OCI-LY7 (cell line): Measurements from ENCODE around the gene CRYBB3. TPM values are rescaled to one million over a fixed set of nuclear protein-coding genes. Genes with fewer than 3 reads are reported as not detected.

ENCODE experiments used
- BruUV-seq: library from RNA; stranded (reverse); fragments of 400-500 nt; replicated peaks from 2 replicates; lab custom pipeline; 2021; lab: Mats Ljungman, UMichigan
- CTCF ChIA-PET: fragments of 300-600 bp; sonication (Branson Sonifier 250); formaldehyde crosslinking; loops from one replicate; lab custom pipeline; 2022; ENCODE audit warnings: antibody characterized with exemption; ENCODE audit not compliant: unreplicated experiment; lab: Charles Lee
- POLR2A ChIA-PET: fragments of 300-600 bp; sonication (Branson Sonifier 250); formaldehyde crosslinking; loops from one replicate; lab custom pipeline; 2022; ENCODE audit warnings: antibody characterized with exemption; lab: Charles Lee
- DNase-seq: peaks from one replicate; pipeline ENCODE4 v3.0.0-alpha.2; 2015; ENCODE audit warnings: low spot score
- H2AFZ ChIP-seq: fragments of 200-600 bp; sonication (generic), shearing (Covaris generic); 2 replicates; pipeline ENCODE4 v1.6.1; 2014; ENCODE audit warnings: mild to moderate bottlenecking, antibody characterized with exemption, low read length, moderate library complexity
- H3K27ac ChIP-seq: fragments of 200-600 bp; sonication (generic); 2 replicates; pipeline ENCODE4 v1.5.1; 2014; ENCODE audit warnings: mixed run types, low read depth, mild to moderate bottlenecking, moderate library complexity, low read length, inconsistent platforms; ENCODE audit not compliant: poor library complexity, severe bottlenecking
- H3K36me3 ChIP-seq: fragments of 200-600 bp; sonication (generic); 2 replicates; pipeline ENCODE4 v1.6.1; 2014; ENCODE audit warnings: mild to moderate bottlenecking, antibody characterized with exemption, low read length, moderate library complexity, mixed read lengths; ENCODE audit not compliant: insufficient read depth
- H3K4me1 ChIP-seq: fragments of 200-600 bp; sonication (generic); 2 replicates; pipeline ENCODE4 v1.5.1; 2014; ENCODE audit warnings: mild to moderate bottlenecking, low read length; ENCODE audit not compliant: insufficient read depth, poor library complexity, severe bottlenecking
- H3K4me2 ChIP-seq: fragments of 200-600 bp; sonication (generic); 2 replicates; pipeline ENCODE4 v1.6.1; 2014; ENCODE audit warnings: mild to moderate bottlenecking, low read length
- H3K4me3 ChIP-seq: fragments of 200-600 bp; sonication (generic); 2 replicates; pipeline ENCODE4 v1.5.1; 2014; ENCODE audit warnings: mild to moderate bottlenecking, low read depth, low read length; ENCODE audit not compliant: poor library complexity, severe bottlenecking
- H3K79me2 ChIP-seq: fragments of 200-600 bp; sonication (generic); 2 replicates; pipeline ENCODE4 v1.6.1; 2016; ENCODE audit warnings: low read depth, mild to moderate bottlenecking, low read length, moderate library complexity, mixed read lengths; ENCODE audit not compliant: insufficient read depth
- H3K9me2 ChIP-seq: fragments of 200-600 bp; sonication (generic); 2 replicates; pipeline ENCODE4 v1.6.1; 2016; ENCODE audit warnings: mild to moderate bottlenecking, low read length, mixed read lengths; ENCODE audit not compliant: insufficient read depth
- H3K9me3 ChIP-seq: fragments of 200-600 bp; sonication (generic); 2 replicates; pipeline ENCODE4 v1.6.1; 2014; ENCODE audit warnings: mild to moderate bottlenecking, mixed run types, low read length, mixed read lengths
- H4K20me1 ChIP-seq: fragments of 200-600 bp; sonication (generic); 2 replicates; pipeline ENCODE4 v1.6.1; 2014; ENCODE audit warnings: mild to moderate bottlenecking, antibody characterized with exemption, low read length, moderate library complexity, mixed read lengths; ENCODE audit not compliant: insufficient read depth
- EZH2phosphoT487 ChIP-seq: fragments of 200-600 bp; sonication (generic); IDR thresholded peaks from 2 replicates; pipeline ENCODE4 v1.6.1; 2018; ENCODE audit warnings: low read depth, borderline replicate concordance, mild to moderate bottlenecking, mixed run types, antibody characterized with exemption, low read length, moderate library complexity, mixed read lengths
- intact Hi-C: fragments of 100-400 bp; cut with micrococcal nuclease; formaldehyde crosslinking; loops from one replicate; pipeline ENCODE4 v1.10.0; 2022; ENCODE audit not compliant: unreplicated experiment
- total RNA-seq, 2 experiments: library from RNA; depleted of rRNA in 1 of 2; stranded (reverse); fragments of >200 nt in 1 of 2; shearing (Covaris generic) in 1 of 2; gene quantifications; 2 replicates each; pipeline ENCODE4 v1.2.3, GENCODE V29; 2014 to 2022
- TF ChIP-seq, protein P1 (sequence below): fragments of 200-600 bp; sonication (generic); conservative IDR thresholded peaks from 2 replicates; pipeline ENCODE4 v1.5.1; 2014; ENCODE audit warnings: mild to moderate bottlenecking, antibody characterized with exemption, low read length, moderate library complexity, mixed read lengths

CRYBB3 gene
- total RNA-seq, 2 experiments from 2014 or later: not detected

- Histone ChIP-seq H3K27ac (no peak overlapping the region), H2AFZ (no peak overlapping the region), H3K4me2 (no peak overlapping the region), H3K4me3 (no peak overlapping the region), H3K9me2 (no peaks in the 10 kb centered on the region), H4K20me1 (no peaks in the 10 kb centered on the region), H3K4me1 (no peaks in the 10 kb centered on the region), H3K9me3 (no peaks in the 10 kb centered on the region), H3K79me2 (no peaks in the 10 kb centered on the region), H3K36me3 (no peaks in the 10 kb centered on the region)
- no peak for DNase-seq
- no peak for TF ChIP-seq EZH2phosphoT487
- TF ChIP-seq, protein P1, sequence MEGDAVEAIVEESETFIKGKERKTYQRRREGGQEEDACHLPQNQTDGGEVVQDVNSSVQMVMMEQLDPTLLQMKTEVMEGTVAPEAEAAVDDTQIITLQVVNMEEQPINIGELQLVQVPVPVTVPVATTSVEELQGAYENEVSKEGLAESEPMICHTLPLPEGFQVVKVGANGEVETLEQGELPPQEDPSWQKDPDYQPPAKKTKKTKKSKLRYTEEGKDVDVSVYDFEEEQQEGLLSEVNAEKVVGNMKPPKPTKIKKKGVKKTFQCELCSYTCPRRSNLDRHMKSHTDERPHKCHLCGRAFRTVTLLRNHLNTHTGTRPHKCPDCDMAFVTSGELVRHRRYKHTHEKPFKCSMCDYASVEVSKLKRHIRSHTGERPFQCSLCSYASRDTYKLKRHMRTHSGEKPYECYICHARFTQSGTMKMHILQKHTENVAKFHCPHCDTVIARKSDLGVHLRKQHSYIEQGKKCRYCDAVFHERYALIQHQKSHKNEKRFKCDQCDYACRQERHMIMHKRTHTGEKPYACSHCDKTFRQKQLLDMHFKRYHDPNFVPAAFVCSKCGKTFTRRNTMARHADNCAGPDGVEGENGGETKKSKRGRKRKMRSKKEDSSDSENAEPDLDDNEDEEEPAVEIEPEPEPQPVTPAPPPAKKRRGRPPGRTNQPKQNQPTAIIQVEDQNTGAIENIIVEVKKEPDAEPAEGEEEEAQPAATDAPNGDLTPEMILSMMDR: no peak
- no TSS peak for BruUV-seq
- intact Hi-C loops: no loop called here
- ChIA-PET POLR2A (no interaction called here), CTCF (no interaction called here)
These were observed 8.7 kb downstream of the CRYBB3 start for GRCh38 chr22:25208328-25208727.

- H2AFZ ChIP-seq: no peak overlapping the region
- ChIA-PET CTCF (no interaction called here), POLR2A (no interaction called here)
- H3K4me3 ChIP-seq: no peak overlapping the region
- intact Hi-C loops: no loop called here
- no peak overlapping the region for H3K4me2 ChIP-seq
- no TSS peak for BruUV-seq
- H3K9me2 ChIP-seq: no peaks in the 10 kb centered on the region
- no peaks in the 10 kb centered on the region for H3K9me3 ChIP-seq
- TF ChIP-seq, protein P1: no peak
- no peak for TF ChIP-seq EZH2phosphoT487
- H3K27ac ChIP-seq: no peak overlapping the region
- H3K36me3 ChIP-seq: no peaks in the 10 kb centered on the region
- DNase-seq: no peak
- no peaks in the 10 kb centered on the region for H3K79me2 ChIP-seq
- no peaks in the 10 kb centered on the region for H3K4me1 ChIP-seq
- H4K20me1 ChIP-seq: no peaks in the 10 kb centered on the region
These were observed 9.3 kb downstream of the CRYBB3 start for GRCh38 chr22:25208743-25209505.

DNA sequence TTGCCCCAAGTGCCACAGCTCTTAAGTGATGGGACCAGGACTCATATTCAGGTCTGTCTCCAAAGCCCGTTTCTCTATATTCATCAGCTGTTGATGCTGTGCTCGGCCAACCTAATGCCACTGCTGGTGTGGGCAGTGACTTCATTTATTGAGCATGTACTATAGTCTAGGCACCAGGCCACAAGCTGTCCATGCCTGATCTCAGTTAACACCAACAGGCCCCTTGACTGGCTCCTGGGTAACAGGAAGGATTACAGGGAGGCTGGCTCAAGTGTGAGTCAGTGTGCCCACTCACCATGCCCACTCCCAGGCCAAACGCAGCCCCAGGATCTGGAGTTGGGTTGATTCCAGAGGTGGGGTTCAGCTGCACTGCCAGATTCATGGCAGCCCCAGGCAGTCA is 11.1 kb downstream of the CRYBB3 start:
- TF ChIP-seq, protein P1: no peak
- TF ChIP-seq EZH2phosphoT487: no peak
- Histone ChIP-seq H3K27ac (no peak overlapping the region), H3K36me3 (no peaks in the 10 kb centered on the region), H3K9me2 (no peaks in the 10 kb centered on the region), H2AFZ (no peak overlapping the region), H3K9me3 (no peaks in the 10 kb centered on the region), H3K79me2 (no peaks in the 10 kb centered on the region), H4K20me1 (no peaks in the 10 kb centered on the region), H3K4me1 (no peaks in the 10 kb centered on the region), H3K4me2 (no peak overlapping the region), H3K4me3 (no peak overlapping the region)
- no TSS peak for BruUV-seq
- ChIA-PET CTCF (no interaction called here), POLR2A (no interaction called here)
- DNase-seq: no peak
- intact Hi-C loops: no loop called here
